ES-I3 (cell line): ENCODE results near the gene SIK1.
"Not testable (repeated sequence)": the region's sequence is repeated elsewhere in the genome, so short reads cannot be mapped to it uniquely, and the experiment has no call there.

Experiments used
- H3K36me3 ChIP-seq: 2 replicates; pipeline ENCODE4 v1.6.1; 2013; ENCODE audit warnings: mild to moderate bottlenecking, low read length, control low read depth, moderate library complexity; ENCODE audit not compliant: insufficient read depth
- H3K4me1 ChIP-seq: 2 replicates; pipeline ENCODE4 v1.6.1; 2013; ENCODE audit warnings: mild to moderate bottlenecking, control low read depth, low read length; ENCODE audit not compliant: insufficient read depth
- H3K9ac ChIP-seq: 2 replicates; pipeline ENCODE4 v1.6.1; 2013; ENCODE audit warnings: low read depth, mild to moderate bottlenecking, low read length, moderate library complexity
- H3K9me3 ChIP-seq: 2 replicates; pipeline ENCODE4 v1.6.1; 2013; ENCODE audit warnings: mild to moderate bottlenecking, low read length, moderate library complexity; ENCODE audit not compliant: control insufficient read depth, insufficient read depth

The SIK1 gene

GRCh38 chr21:43380852-43381533, 45.9 kb downstream of the SIK1 start:
- not testable (repeated sequence) for H3K9ac ChIP-seq, H3K36me3 ChIP-seq, H3K9me3 ChIP-seq, H3K4me1 ChIP-seq

DNA sequence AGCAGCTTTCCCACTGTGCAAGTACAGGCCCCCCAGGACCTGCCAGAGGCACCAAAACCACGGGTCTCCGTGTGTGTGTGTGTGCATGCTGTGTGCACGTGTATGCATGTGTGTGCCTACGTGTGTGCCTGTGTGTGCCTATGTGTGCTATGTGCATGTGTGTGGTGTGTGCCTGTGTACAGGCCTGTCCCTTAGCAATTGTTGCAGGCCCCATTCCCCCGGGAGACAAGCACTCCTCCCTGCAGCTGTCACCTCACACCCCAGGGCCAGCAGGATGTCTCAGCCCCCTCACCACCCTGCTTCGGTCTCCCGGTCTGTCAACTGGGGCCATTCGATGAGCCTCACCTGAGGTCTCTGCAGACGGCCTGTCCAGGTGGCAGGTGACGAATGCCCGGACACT, 46.6 kb downstream of the SIK1 start:
- H3K9ac ChIP-seq, H3K9me3 ChIP-seq, H3K36me3 ChIP-seq, H3K4me1 ChIP-seq: not testable (repeated sequence)

- H3K36me3 ChIP-seq, H3K9me3 ChIP-seq, H3K9ac ChIP-seq, H3K4me1 ChIP-seq: not testable (repeated sequence)
These were observed 47.3 kb downstream of the SIK1 start for GRCh38 chr21:43379626-43380122.

- no peak overlapping the region for H3K9ac ChIP-seq
These were observed 50.5 kb downstream of the SIK1 start for GRCh38 chr21:43376478-43376882.

GRCh38 chr21:43375837-43376477, 51.0 kb downstream of the SIK1 start:
- Histone ChIP-seq H3K36me3 (no peaks in the 10 kb centered on the region), H3K9ac (no peak overlapping the region), H3K9me3 (no peaks in the 10 kb centered on the region), H3K4me1 (peaks cover 6% of the 10 kb centered on the region)

More at GRCh38 chr21:43376478-43376882, 50.5 kb downstream of the SIK1 start:
- Histone ChIP-seq H3K36me3 (no peaks in the 10 kb centered on the region), H3K9me3 (no peaks in the 10 kb centered on the region), H3K4me1 (peaks cover 2% of the 10 kb centered on the region; the same call in 1 of the 2 replicates)

DNA sequence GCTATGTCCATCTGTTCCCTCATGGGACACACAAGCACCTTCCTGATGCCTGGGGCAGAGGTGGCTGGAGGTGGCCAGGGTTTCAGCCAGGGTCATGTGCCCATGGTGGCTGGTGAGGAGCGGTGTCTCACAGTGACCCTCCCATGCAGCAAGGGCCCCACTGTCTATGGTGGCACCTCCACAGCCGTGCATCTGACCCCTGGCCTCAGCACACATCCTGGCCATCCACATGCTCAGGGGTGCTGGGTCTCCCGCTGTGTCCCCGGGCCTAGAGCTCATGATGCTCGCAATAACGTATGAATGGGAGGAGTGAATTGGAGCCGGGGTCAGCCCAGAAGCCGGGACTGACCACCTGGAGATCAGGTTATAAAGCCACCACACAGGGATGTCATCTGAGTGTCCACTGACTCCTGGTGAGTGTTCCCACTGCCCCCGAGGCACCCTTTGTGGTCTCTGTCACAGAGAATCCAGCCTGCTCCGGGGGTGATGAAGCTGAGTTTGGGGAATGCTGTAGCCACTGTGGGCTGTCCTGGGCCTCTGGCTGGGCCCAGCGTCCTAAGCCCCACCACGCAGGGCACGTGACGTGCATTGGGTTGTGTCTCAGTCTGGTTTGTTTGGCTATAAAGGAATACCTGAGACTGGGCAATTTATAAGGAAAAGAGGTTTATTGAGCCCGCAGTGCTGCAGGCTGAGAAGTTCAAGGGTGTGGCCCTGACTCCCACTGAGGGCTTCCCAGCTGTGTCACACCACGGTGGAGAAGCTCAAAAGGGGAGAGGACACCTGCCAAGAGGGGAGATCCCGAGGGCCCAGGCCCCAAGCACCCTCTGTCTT, 51.7 kb downstream of the SIK1 start:
- H3K9ac ChIP-seq = no peak overlapping the region
- H3K4me1 ChIP-seq = peaks cover 13% of the 10 kb centered on the region
- no peaks in the 10 kb centered on the region for H3K9me3 ChIP-seq
- no peaks in the 10 kb centered on the region for H3K36me3 ChIP-seq

DNA sequence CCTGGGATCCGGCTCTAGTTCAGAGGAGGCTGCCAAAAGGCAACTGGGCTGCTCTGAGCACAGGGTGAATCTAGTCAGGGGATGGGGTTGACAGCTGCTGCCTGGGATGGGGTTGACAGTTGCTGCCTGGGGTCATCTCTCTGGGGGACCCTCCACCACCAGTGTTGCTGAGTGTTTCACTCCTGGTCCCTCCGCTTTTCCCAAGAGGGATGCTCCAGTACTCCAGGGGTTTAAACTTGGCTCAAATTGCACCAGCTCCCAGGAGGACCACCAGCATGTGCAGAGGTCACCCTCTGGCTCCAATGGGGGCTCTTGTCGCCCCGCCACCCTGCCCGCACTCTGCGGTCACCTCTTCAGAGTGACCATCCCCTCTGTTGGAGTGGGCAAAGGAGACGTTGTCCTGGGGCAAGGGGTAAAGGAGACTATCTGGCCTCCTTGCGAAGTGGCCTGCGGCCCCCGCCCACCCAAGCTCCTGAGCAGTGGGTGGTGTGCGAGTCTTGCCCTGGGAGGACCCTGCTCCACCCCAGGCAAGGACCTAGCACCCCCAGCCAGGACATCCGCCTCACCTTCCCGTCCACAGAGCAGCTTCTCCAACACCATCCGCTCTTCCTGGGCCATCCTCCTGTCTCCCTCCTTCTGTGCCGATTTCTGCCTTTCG, 52.6 kb downstream of the SIK1 start:
- no peaks in the 10 kb centered on the region for H3K36me3 ChIP-seq
- H3K4me1 ChIP-seq = peaks cover 14% of the 10 kb centered on the region
- H3K9ac ChIP-seq = no peak overlapping the region
- H3K9me3 ChIP-seq = no peaks in the 10 kb centered on the region

DNA sequence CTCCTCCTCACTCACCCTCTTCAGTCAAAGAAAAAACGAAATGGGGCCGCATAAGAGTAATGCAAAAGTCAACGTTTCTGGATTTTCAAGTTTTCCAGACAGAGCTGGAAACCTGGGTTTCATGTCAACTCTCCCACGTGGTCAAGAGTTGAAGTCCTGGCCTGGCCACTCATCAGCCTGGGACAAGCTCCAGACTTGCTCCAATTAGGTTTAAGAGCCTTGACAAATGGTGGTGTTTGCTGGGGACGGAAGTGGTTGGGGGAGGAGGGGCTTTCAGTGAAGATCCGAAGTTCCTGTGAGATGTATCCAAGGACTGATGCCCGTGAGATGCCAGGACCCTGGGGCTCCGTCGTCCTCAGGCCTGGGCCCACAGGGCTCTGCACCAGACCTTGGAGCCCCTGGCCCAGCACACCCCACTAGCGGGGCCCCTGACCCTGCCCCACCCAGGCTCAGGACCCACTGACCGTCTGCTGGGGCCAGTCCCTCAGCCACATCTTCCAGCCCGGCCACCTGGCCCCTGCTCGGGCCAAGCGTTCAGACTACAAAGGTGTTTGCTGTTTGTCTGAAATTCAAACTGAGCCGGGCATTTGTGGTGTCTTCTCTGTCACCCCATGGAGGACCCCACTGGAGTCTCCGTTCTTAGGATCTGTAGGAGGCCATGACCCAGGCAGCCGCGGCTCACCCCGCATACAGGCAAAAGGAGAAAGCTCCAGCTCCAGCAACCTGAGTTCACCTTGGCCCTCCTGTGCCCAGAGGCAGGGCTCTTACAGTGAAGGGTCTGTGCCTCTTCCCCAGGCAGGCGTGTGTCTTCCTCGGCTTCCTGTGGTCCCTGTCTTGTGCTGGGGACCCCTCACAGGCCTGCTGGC, 53.3 kb downstream of the SIK1 start:
- Histone ChIP-seq H3K9me3 (no peaks in the 10 kb centered on the region), H3K9ac (no peak overlapping the region), H3K4me1 (peaks cover 14% of the 10 kb centered on the region), H3K36me3 (no peaks in the 10 kb centered on the region)

DNA sequence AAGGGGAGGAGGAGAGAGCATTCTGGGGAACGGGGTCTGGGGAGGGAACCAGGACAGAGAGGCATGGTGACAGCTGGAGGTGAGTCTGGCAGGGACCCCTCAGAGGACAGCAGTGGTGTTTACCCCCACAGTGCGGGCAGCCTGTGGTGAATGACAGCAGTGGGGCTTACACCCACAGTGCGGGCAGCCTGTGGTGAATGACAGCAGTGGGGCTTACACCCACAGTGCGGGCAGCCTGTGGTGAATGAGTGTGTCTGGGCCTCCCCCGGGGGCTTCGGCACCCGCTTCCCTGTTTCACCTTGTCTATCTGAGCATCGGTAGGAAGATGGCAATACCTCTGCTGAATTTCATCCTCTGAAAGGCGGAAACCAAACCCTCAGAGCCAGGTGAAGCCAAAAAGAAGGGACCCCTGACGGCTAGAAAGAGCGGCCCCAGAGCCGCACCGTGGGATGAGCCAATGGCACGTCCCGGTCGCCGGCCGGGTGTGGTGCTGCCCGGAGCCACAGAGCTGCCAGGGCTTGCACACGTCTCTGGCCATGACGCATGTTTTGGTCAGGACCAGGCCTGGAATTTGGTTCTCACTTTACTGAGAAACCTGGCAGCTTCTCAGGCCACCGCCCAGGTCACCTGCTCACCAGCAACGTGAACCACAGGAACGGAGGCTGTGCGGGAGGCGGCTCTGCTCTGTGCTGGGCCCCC, 54.1 kb downstream of the SIK1 start:
- Histone ChIP-seq H3K9ac (no peak overlapping the region), H3K4me1 (peaks cover 14% of the 10 kb centered on the region), H3K9me3 (no peaks in the 10 kb centered on the region), H3K36me3 (no peaks in the 10 kb centered on the region)

DNA sequence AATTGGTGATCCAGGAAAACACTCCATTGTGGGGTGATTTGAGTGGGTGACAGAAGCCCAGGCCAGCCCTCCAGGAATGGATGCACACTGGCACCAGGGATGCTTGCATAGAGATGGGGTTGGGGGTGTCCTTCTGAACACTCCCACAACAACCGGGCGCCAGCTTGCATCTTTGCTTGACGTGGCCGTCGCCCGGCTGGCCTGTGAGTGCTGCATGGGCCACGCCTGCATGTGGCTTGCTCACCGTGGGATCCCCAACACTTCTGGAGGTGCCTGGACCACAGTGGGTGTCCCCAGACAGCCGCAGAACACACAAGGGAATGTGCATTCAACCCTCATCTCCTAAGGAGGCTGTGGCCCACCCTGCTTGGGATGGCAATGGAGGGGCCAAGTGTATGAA, 55.1 kb downstream of the SIK1 start:
- H3K9ac ChIP-seq = no peak overlapping the region
- H3K36me3 ChIP-seq = no peaks in the 10 kb centered on the region
- H3K9me3 ChIP-seq = no peaks in the 10 kb centered on the region
- peaks cover 14% of the 10 kb centered on the region for H3K4me1 ChIP-seq

DNA sequence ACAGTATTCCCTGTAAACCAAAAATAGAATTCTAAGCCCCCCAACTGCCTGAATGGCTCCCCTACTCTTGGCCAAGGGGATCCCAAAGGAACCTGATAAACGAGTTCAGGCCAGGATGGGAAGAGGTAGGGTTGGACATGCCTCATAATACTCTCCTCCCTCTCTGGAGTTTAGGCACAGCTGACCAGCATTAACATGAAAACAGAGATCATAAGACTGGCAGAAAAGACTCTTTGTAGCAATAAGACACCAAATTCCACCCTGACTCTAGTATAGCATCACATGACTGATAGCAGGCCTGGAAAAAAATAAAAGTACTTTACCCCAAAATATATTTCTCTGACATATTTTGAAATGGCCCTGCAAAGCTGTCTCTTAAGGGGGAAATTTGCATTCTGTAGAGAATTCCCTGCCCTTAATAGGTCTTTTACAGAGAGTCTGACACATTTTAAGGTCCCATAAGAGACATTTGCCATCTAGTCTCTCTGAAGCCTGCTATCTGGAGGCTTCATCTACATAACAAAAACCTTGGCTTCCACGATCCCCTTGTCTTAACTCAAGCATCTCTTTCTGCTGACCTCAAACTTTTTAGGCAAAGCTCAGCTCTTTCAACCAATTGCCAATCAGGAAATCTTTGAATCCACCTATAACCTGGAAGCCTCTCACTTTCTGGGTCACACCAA, 55.9 kb downstream of the SIK1 start:
- H3K4me1 ChIP-seq = peaks cover 14% of the 10 kb centered on the region
- no peaks in the 10 kb centered on the region for H3K9me3 ChIP-seq
- H3K36me3 ChIP-seq = no peaks in the 10 kb centered on the region
- H3K9ac ChIP-seq = no peak overlapping the region

- Histone ChIP-seq H3K9me3 (no peaks in the 10 kb centered on the region), H3K4me1 (peaks cover 14% of the 10 kb centered on the region), H3K36me3 (no peaks in the 10 kb centered on the region), H3K9ac (no peak overlapping the region)
These were observed 56.8 kb downstream of the SIK1 start for GRCh38 chr21:43370091-43370658.
